PFSK-1 (cell line): Measurements from ENCODE around the gene ATP5F1E.

Experiments
- FOXP2 ChIP-seq: optimal IDR thresholded peaks from 2 replicates; pipeline ENCODE3; 2011; ENCODE audit warnings: borderline replicate concordance, control low read depth, inconsistent platforms; ENCODE audit not compliant: insufficient read depth; ENCODE audit errors: extremely low read length, extremely low read depth
- POLR2AphosphoS5 ChIP-seq: IDR thresholded peaks from 2 replicates; pipeline ENCODE4 v1.6.1; 2012; ENCODE audit warnings: low read depth, mild to moderate bottlenecking, control low read depth, low read length, moderate library complexity
- SIN3A ChIP-seq: IDR thresholded peaks from 2 replicates; pipeline ENCODE4 v1.6.1; 2012; ENCODE audit warnings: mild to moderate bottlenecking, low read length, moderate library complexity, borderline replicate concordance; ENCODE audit not compliant: insufficient read depth
- TAF1 ChIP-seq: IDR thresholded peaks from 2 replicates; pipeline ENCODE4 v1.6.1; 2012; ENCODE audit warnings: low read length, control low read depth, borderline replicate concordance; ENCODE audit not compliant: insufficient read depth
- TF ChIP-seq, protein P1 (sequence below), 2 experiments: IDR thresholded peaks; 2 replicates each; pipeline versions ENCODE4 v1.6.1 to v1.8.0; 2011 to 2012; ENCODE audit warnings: low read depth in 2 of 2, low read length in 2 of 2, control low read depth in 1 of 2, inconsistent platforms in 1 of 2, mild to moderate bottlenecking in 1 of 2, moderate library complexity in 1 of 2; ENCODE audit not compliant: insufficient read depth in 1 of 2

ATP5F1E gene

GRCh38 chr20:59018817-59019216 lies 13.3 kb downstream of the ATP5F1E start:
- TF ChIP-seq, protein P1, sequence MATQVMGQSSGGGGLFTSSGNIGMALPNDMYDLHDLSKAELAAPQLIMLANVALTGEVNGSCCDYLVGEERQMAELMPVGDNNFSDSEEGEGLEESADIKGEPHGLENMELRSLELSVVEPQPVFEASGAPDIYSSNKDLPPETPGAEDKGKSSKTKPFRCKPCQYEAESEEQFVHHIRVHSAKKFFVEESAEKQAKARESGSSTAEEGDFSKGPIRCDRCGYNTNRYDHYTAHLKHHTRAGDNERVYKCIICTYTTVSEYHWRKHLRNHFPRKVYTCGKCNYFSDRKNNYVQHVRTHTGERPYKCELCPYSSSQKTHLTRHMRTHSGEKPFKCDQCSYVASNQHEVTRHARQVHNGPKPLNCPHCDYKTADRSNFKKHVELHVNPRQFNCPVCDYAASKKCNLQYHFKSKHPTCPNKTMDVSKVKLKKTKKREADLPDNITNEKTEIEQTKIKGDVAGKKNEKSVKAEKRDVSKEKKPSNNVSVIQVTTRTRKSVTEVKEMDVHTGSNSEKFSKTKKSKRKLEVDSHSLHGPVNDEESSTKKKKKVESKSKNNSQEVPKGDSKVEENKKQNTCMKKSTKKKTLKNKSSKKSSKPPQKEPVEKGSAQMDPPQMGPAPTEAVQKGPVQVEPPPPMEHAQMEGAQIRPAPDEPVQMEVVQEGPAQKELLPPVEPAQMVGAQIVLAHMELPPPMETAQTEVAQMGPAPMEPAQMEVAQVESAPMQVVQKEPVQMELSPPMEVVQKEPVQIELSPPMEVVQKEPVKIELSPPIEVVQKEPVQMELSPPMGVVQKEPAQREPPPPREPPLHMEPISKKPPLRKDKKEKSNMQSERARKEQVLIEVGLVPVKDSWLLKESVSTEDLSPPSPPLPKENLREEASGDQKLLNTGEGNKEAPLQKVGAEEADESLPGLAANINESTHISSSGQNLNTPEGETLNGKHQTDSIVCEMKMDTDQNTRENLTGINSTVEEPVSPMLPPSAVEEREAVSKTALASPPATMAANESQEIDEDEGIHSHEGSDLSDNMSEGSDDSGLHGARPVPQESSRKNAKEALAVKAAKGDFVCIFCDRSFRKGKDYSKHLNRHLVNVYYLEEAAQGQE (IDR thresholded peaks at IDR 0.05; ENCODE audit: insufficient read depth in 1 of 2, low read depth in 2 of 2, low read length in 2 of 2): no peak

GRCh38 chr20:59017493-59018231 lies 14.5 kb downstream of the ATP5F1E start:
- TF ChIP-seq, protein P1 (IDR thresholded peaks at IDR 0.05; ENCODE audit: insufficient read depth in 1 of 2, low read depth in 2 of 2, low read length in 2 of 2): no peak
- no peak for TF ChIP-seq TAF1

- TF ChIP-seq, protein P1 (IDR thresholded peaks at IDR 0.05; ENCODE audit: insufficient read depth in 1 of 2, low read depth in 2 of 2, low read length in 2 of 2): no peak
- no peak for TF ChIP-seq POLR2AphosphoS5
- no peak for TF ChIP-seq SIN3A
- no peak for TF ChIP-seq FOXP2
- no peak for TF ChIP-seq TAF1
These were observed 15.2 kb downstream of the ATP5F1E start for GRCh38 chr20:59016795-59017492.

DNA sequence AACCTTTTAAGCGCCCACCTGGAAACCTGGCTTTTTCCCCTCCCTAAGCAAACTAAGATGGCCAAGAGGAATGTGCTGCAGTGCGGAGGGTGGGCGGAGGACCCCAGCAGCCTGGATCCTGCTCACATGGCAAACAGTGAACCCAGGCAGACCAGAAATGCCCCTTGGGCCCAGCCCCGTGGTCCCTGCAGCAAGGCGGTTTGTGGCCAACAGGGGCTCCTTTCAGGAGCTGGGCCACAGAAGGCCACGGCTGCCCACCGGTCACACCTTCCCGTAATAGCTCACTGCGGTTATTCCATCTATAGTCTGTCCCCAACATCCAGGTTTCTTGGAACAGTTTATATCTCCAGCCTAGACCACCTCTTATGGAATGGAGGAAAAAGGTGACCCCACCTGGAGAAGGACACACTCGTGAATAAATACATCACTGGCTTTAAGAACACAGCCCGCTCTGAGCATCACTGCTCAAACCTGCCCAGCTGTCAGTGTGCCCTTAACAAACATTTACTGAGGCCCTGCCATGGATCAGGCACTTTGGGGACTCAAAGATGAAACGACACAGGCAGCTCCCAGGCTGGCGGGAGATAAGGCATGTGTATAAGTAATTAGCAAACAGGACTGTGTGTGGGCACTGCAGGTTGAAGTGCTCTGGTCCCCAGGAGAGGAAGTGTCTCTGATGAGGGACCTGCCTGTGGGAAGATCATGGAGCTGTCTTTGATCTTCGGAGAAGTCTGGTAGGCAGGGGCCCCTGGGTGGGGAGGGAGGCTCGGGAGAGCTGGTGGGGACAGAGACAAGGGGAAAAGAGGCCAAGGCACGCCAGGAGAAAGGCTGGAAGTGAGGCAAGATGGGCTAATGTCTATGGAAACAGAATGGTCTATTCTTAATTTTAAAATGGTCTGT lies 16.1 kb downstream of the ATP5F1E start:
- TF ChIP-seq FOXP2 (no peak), SIN3A (no peak)

DNA sequence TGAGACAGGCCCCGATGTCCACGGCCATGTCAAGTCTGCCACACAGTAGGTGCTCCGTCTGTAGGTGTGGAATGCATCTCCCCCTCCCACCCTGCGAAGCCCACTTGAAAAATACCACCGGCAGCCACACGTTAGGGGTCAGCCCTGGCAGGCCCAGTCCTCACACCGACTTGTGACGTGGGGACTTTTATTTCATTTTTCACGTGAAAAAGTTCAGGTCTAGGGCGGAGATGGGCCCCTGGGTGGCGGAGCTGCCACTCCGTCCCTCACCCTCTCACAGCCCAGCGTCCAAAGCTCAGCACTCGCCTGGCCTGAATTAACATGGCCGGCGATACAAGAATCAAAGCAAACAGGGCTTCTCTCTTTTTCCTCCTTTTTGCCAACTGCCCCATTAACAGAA lies 16.7 kb downstream of the ATP5F1E start:
- TF ChIP-seq, protein P1 (IDR thresholded peaks at IDR 0.05; ENCODE audit: insufficient read depth in 1 of 2, low read depth in 2 of 2, low read length in 2 of 2): no peak
- no peak for TF ChIP-seq SIN3A
